ENCODE measurements around the gene BFSP1. TPM values are rescaled to one million over a fixed set of nuclear protein-coding genes. Genes with fewer than 3 reads are reported as not detected.

BFSP1 gene
- total RNA-seq, 1 donor from 2014 or later = 4.2 TPM

- DNase-seq (ENCODE audit: low read depth) (no peak), FAIRE-seq (no peak)
- no peak overlapping the region for H3K4me2 ChIP-seq (ENCODE audit: low read length)
- Mint-ChIP-seq H3K27ac (ENCODE audit: unreplicated experiment) (no peak overlapping the region), H3K27me3 (ENCODE audit: low read depth, unreplicated experiment) (peaks cover 14% of the 10 kb centered on the region), H3K36me3 (ENCODE audit: low read depth, unreplicated experiment) (no peaks in the 10 kb centered on the region), H3K9me3 (ENCODE audit: unreplicated experiment) (no peaks in the 10 kb centered on the region), H3K4me1 (ENCODE audit: low read depth, unreplicated experiment) (no peaks in the 10 kb centered on the region), H3K4me3 (ENCODE audit: unreplicated experiment) (no peak overlapping the region)
- no peaks in the 10 kb centered on the region for H3K36me3 ChIP-seq (ENCODE audit: insufficient read depth, low read length)
- no peak overlapping the region for H3K9ac ChIP-seq (ENCODE audit: low read length)
- H4K20me1 ChIP-seq (ENCODE audit: insufficient read depth, low read length) = no peaks in the 10 kb centered on the region
- no peak overlapping the region for H3K4me3 ChIP-seq (ENCODE audit: insufficient read depth, low read depth, low read length)
- no peak overlapping the region for H2AFZ ChIP-seq (ENCODE audit: low read depth, low read length)
- no peaks in the 10 kb centered on the region for H3K9me3 ChIP-seq (ENCODE audit: insufficient read depth, low read depth, low read length)
- H3K27ac ChIP-seq (ENCODE audit: low read depth, low read length) = no peak overlapping the region
- H3K79me2 ChIP-seq (ENCODE audit: insufficient read depth, low read length) = no peaks in the 10 kb centered on the region
- H3K4me1 ChIP-seq (ENCODE audit: insufficient read depth, low read length) = no peaks in the 10 kb centered on the region
- TF ChIP-seq CTCF (IDR thresholded peaks at IDR 0.05; ENCODE audit: insufficient read depth, low read depth, low read length) = no peak
- TF ChIP-seq EZH2 (IDR thresholded peaks at IDR 0.05; ENCODE audit: insufficient read depth, low read length) = no peak
- H3K27me3 ChIP-seq (ENCODE audit: insufficient read depth, low read length) = peaks cover 5% of the 10 kb centered on the region
Measured at GRCh38 chr20:17448071-17448470, 83.1 kb downstream of the BFSP1 start.

- no peaks in the 10 kb centered on the region for H3K4me1 ChIP-seq (ENCODE audit: insufficient read depth, low read length)
- FAIRE-seq = no peak
- H3K4me2 ChIP-seq (ENCODE audit: low read length) = no peak overlapping the region
- H3K9me3 Mint-ChIP-seq (ENCODE audit: unreplicated experiment) = no peaks in the 10 kb centered on the region
- no peak overlapping the region for H2AFZ ChIP-seq (ENCODE audit: low read depth, low read length)
- no peak overlapping the region for H3K27ac Mint-ChIP-seq (ENCODE audit: unreplicated experiment)
- H3K79me2 ChIP-seq (ENCODE audit: insufficient read depth, low read length) = no peaks in the 10 kb centered on the region
- DNase-seq (ENCODE audit: low read depth) = no peak
- no peak overlapping the region for H3K4me3 Mint-ChIP-seq (ENCODE audit: unreplicated experiment)
- H3K27ac ChIP-seq (ENCODE audit: low read depth, low read length) = no peak overlapping the region
- H3K9ac ChIP-seq (ENCODE audit: low read length) = no peak overlapping the region
- TF ChIP-seq CTCF (IDR thresholded peaks at IDR 0.05; ENCODE audit: insufficient read depth, low read depth, low read length) (no peak), EZH2 (IDR thresholded peaks at IDR 0.05; ENCODE audit: insufficient read depth, low read length) (no peak)
- H3K36me3 Mint-ChIP-seq (ENCODE audit: low read depth, unreplicated experiment) = no peaks in the 10 kb centered on the region
- no peaks in the 10 kb centered on the region for H4K20me1 ChIP-seq (ENCODE audit: insufficient read depth, low read length)
- peaks cover 5% of the 10 kb centered on the region for H3K27me3 ChIP-seq (ENCODE audit: insufficient read depth, low read length)
- no peaks in the 10 kb centered on the region for H3K9me3 ChIP-seq (ENCODE audit: insufficient read depth, low read depth, low read length)
- H3K36me3 ChIP-seq (ENCODE audit: insufficient read depth, low read length) = no peaks in the 10 kb centered on the region
- no peak overlapping the region for H3K4me3 ChIP-seq (ENCODE audit: insufficient read depth, low read depth, low read length)
- peaks cover 14% of the 10 kb centered on the region for H3K27me3 Mint-ChIP-seq (ENCODE audit: low read depth, unreplicated experiment)
- no peaks in the 10 kb centered on the region for H3K4me1 Mint-ChIP-seq (ENCODE audit: low read depth, unreplicated experiment)
Measured at GRCh38 chr20:17446171-17446570, 85.0 kb downstream of the BFSP1 start.

GRCh38 chr20:17445543-17445942 lies 85.6 kb downstream of the BFSP1 start:
- Histone ChIP-seq H3K9ac (ENCODE audit: low read length) (no peak overlapping the region), H3K36me3 (ENCODE audit: insufficient read depth, low read length) (no peaks in the 10 kb centered on the region), H3K27me3 (ENCODE audit: insufficient read depth, low read length) (peaks cover 5% of the 10 kb centered on the region), H3K27ac (ENCODE audit: low read depth, low read length) (no peak overlapping the region), H3K4me2 (ENCODE audit: low read length) (no peak overlapping the region), H2AFZ (ENCODE audit: low read depth, low read length) (no peak overlapping the region), H3K79me2 (ENCODE audit: insufficient read depth, low read length) (no peaks in the 10 kb centered on the region), H4K20me1 (ENCODE audit: insufficient read depth, low read length) (no peaks in the 10 kb centered on the region), H3K4me3 (ENCODE audit: insufficient read depth, low read depth, low read length) (no peak overlapping the region), H3K9me3 (ENCODE audit: insufficient read depth, low read depth, low read length) (no peaks in the 10 kb centered on the region), H3K4me1 (ENCODE audit: insufficient read depth, low read length) (no peaks in the 10 kb centered on the region)
- DNase-seq (ENCODE audit: low read depth) = no peak
- no peaks in the 10 kb centered on the region for H3K9me3 Mint-ChIP-seq (ENCODE audit: unreplicated experiment)
- no peak for FAIRE-seq
- H3K27ac Mint-ChIP-seq (ENCODE audit: unreplicated experiment) = no peak overlapping the region
- TF ChIP-seq CTCF (IDR thresholded peaks at IDR 0.05; ENCODE audit: insufficient read depth, low read depth, low read length) (no peak), EZH2 (IDR thresholded peaks at IDR 0.05; ENCODE audit: insufficient read depth, low read length) (no peak)
- H3K4me1 Mint-ChIP-seq (ENCODE audit: low read depth, unreplicated experiment) = no peaks in the 10 kb centered on the region
- no peaks in the 10 kb centered on the region for H3K36me3 Mint-ChIP-seq (ENCODE audit: low read depth, unreplicated experiment)
- peaks cover 14% of the 10 kb centered on the region for H3K27me3 Mint-ChIP-seq (ENCODE audit: low read depth, unreplicated experiment)
- no peak overlapping the region for H3K4me3 Mint-ChIP-seq (ENCODE audit: unreplicated experiment)

Measured in astrocyte (in vitro differentiated cells and primary cell).